Loucy (cell line): ENCODE measurements around the gene DSC1.
"Not testable (repeated sequence)": the region's sequence is repeated elsewhere in the genome, so short reads cannot be mapped to it uniquely, and the experiment has no call there.

Source experiments
- H2AFZ ChIP-seq: fragments of 200-600 bp; sonication (generic); 2 replicates; pipeline ENCODE4 v1.6.0; 2016; ENCODE audit warnings: antibody characterized with exemption, mild to moderate bottlenecking, low read length, moderate library complexity
- H3F3A ChIP-seq: fragments of 200-600 bp; 2 replicates; pipeline ENCODE4 v1.6.0; 2016; ENCODE audit warnings: antibody characterized with exemption, low read depth, mild to moderate bottlenecking
- H3K27me3 ChIP-seq: fragments of 200-600 bp; sonication (generic); 2 replicates; pipeline ENCODE4 v1.6.1; 2014; ENCODE audit warnings: low read length, mild to moderate bottlenecking; ENCODE audit not compliant: insufficient read depth, poor library complexity, severe bottlenecking
- H3K36me3 ChIP-seq: fragments of 200-600 bp; sonication (generic); 2 replicates; pipeline ENCODE4 v1.6.1; 2016; ENCODE audit warnings: low read length; ENCODE audit not compliant: insufficient read depth
- H3K4me1 ChIP-seq: fragments of 200-600 bp; sonication (generic); 2 replicates; pipeline ENCODE4 v1.5.1; 2014; ENCODE audit warnings: low read length, mild to moderate bottlenecking; ENCODE audit not compliant: insufficient read depth, poor library complexity, severe bottlenecking
- H3K4me2 ChIP-seq: fragments of 200-600 bp; sonication (generic); 2 replicates; pipeline ENCODE4 v1.6.0; 2014; ENCODE audit warnings: antibody characterized with exemption, low read length, low read depth, mild to moderate bottlenecking; ENCODE audit not compliant: poor library complexity, severe bottlenecking
- H3K4me3 ChIP-seq: fragments of 200-600 bp; sonication (generic); 2 replicates; pipeline ENCODE4 v1.5.1; 2014; ENCODE audit warnings: low read length, mild to moderate bottlenecking, mixed read lengths; ENCODE audit not compliant: poor library complexity, severe bottlenecking
- H3K79me2 ChIP-seq: fragments of 200-600 bp; sonication (generic); 2 replicates; pipeline ENCODE4 v1.6.1; 2014; ENCODE audit warnings: low read length; ENCODE audit not compliant: insufficient read depth
- H3K9ac ChIP-seq: fragments of 200-600 bp; sonication (generic); 2 replicates; pipeline ENCODE4 v1.6.0; 2014; ENCODE audit warnings: mild to moderate bottlenecking, low read depth, low read length, moderate library complexity; ENCODE audit not compliant: poor library complexity, severe bottlenecking
- H3K9me2 ChIP-seq: fragments of 200-600 bp; sonication (generic); replicated peaks from 2 replicates; pipeline ENCODE4 v1.6.1; 2016; ENCODE audit warnings: low read depth, low read length, mixed read lengths
- H3K9me3 ChIP-seq: fragments of 200-600 bp; sonication (generic); 2 replicates; pipeline ENCODE4 v1.6.1; 2014; ENCODE audit warnings: mild to moderate bottlenecking, antibody characterized with exemption, low read length, low read depth; ENCODE audit not compliant: insufficient read depth
- H4K20me1 ChIP-seq: fragments of 200-600 bp; sonication (generic); 2 replicates; pipeline ENCODE4 v1.6.0; 2014; ENCODE audit warnings: antibody characterized with exemption, low read length, mild to moderate bottlenecking; ENCODE audit not compliant: insufficient read depth, poor library complexity, severe bottlenecking
- CTCF ChIP-seq: fragments of 200-600 bp; sonication (generic); conservative IDR thresholded peaks from 2 replicates; pipeline ENCODE4 v1.5.1; 2014; ENCODE audit warnings: mild to moderate bottlenecking, antibody characterized with exemption, low read length
- EZH2phosphoT487 ChIP-seq: fragments of 200-600 bp; IDR thresholded peaks from 2 replicates; pipeline ENCODE4 v1.6.1; 2018; ENCODE audit warnings: antibody characterized with exemption, mild to moderate bottlenecking, moderate library complexity, borderline replicate concordance

Gene DSC1

GRCh38 chr18:31125878-31126277, 36.8 kb downstream of the DSC1 start:
- no peaks in the 10 kb centered on the region for H3K4me1 ChIP-seq

GRCh38 chr18:31123125-31123524, 39.5 kb downstream of the DSC1 start:
- not testable (repeated sequence) for H3K4me3 ChIP-seq, H3K9me3 ChIP-seq, H3K9me2 ChIP-seq, H3F3A ChIP-seq, H3K36me3 ChIP-seq, H3K79me2 ChIP-seq, H3K4me2 ChIP-seq, H3K9ac ChIP-seq, H2AFZ ChIP-seq, H3K4me1 ChIP-seq, H4K20me1 ChIP-seq, H3K27me3 ChIP-seq

More at GRCh38 chr18:31125878-31126277, 36.8 kb downstream of the DSC1 start:
- Histone ChIP-seq H3F3A (no peaks in the 10 kb centered on the region), H3K36me3 (no peaks in the 10 kb centered on the region), H3K4me2 (no peak overlapping the region), H3K4me3 (no peak overlapping the region), H3K79me2 (no peaks in the 10 kb centered on the region), H2AFZ (no peak overlapping the region), H4K20me1 (no peaks in the 10 kb centered on the region), H3K27me3 (no peaks in the 10 kb centered on the region), H3K9me2 (no peaks in the 10 kb centered on the region), H3K9ac (no peak overlapping the region), H3K9me3 (no peaks in the 10 kb centered on the region)
- TF ChIP-seq EZH2phosphoT487: no peak
- TF ChIP-seq CTCF: no peak

- Histone ChIP-seq H4K20me1 (no peaks in the 10 kb centered on the region), H3K27me3 (no peaks in the 10 kb centered on the region), H3K4me2 (no peak overlapping the region), H3K9ac (no peak overlapping the region), H3K9me3 (no peaks in the 10 kb centered on the region), H2AFZ (no peak overlapping the region), H3K4me1 (no peaks in the 10 kb centered on the region), H3K4me3 (no peak overlapping the region), H3K36me3 (no peaks in the 10 kb centered on the region), H3K79me2 (no peaks in the 10 kb centered on the region), H3K9me2 (no peaks in the 10 kb centered on the region), H3F3A (no peaks in the 10 kb centered on the region)
- TF ChIP-seq EZH2phosphoT487 (no peak), CTCF (no peak)
Measured at GRCh38 chr18:31120594-31120993, 42.1 kb downstream of the DSC1 start.

GRCh38 chr18:31116853-31117595, 45.6 kb downstream of the DSC1 start:
- Histone ChIP-seq H3K9me3 (no peaks in the 10 kb centered on the region), H2AFZ (no peak overlapping the region), H3K9me2 (no peaks in the 10 kb centered on the region), H3F3A (no peaks in the 10 kb centered on the region), H3K27me3 (no peaks in the 10 kb centered on the region), H3K36me3 (no peaks in the 10 kb centered on the region), H3K4me1 (no peaks in the 10 kb centered on the region), H3K4me2 (no peak overlapping the region), H4K20me1 (no peaks in the 10 kb centered on the region), H3K79me2 (no peaks in the 10 kb centered on the region), H3K4me3 (no peak overlapping the region), H3K9ac (no peak overlapping the region)
- TF ChIP-seq CTCF (no peak), EZH2phosphoT487 (no peak)
